GM12891 (cell line): ENCODE data around the gene SUPT4H1.

Source experiments
- POLR2A ChIP-seq: IDR thresholded peaks from 2 replicates; pipeline ENCODE4 v1.6.1; 2011; ENCODE audit warnings: low read depth, low read length, control low read depth
- POU2F2 ChIP-seq: IDR thresholded peaks from 2 replicates; pipeline ENCODE4 v1.6.1; 2011; ENCODE audit warnings: low read depth, mild to moderate bottlenecking, control low read depth, low read length, moderate library complexity

DNA sequence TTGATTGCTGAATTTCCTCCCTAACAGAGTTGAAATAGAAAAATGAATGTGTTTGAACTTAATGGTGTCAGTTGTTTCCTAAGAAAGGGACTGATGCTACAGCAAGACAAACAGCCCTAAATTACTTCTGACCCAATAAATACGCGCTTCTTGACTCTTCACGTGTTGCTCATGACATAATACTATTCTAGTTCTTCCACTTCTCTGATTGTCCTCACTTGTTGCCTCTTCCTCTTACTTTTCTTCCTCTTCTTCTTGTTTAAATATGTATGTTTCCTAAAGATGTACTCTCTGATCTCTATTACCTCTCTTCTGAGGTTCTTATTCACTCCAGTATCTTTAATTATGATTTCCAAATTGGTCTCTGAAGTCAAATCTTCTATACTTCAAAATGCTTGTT lies 32.9 kb upstream of the SUPT4H1 start:
- no peak for TF ChIP-seq POLR2A
- no peak for TF ChIP-seq POU2F2
